HEK293 (cell line): ENCODE measurements around the gene SURF1.

ENCODE experiments used
- CTCF ChIA-PET: fragments of 350-600 bp; formaldehyde crosslinking; extraction: SDS; loops from one replicate; lab custom pipeline; 2021; ENCODE audit warnings: antibody characterized with exemption; lab: Yijun Ruan, JAX
- POLR2A ChIA-PET: fragments of 300-600 bp; formaldehyde crosslinking; extraction: SDS; loops from one replicate; lab custom pipeline; 2020; ENCODE audit warnings: antibody characterized with exemption, inconsistent platforms; lab: Yijun Ruan, JAX
- H3K27ac ChIP-seq: fragments of 200-500 bp; sonication (Bioruptor generic); 2 replicates; pipeline ENCODE4 v1.5.1; 2014; ENCODE audit warnings: low read depth, low read length, control low read depth, inconsistent platforms; ENCODE audit errors: extremely low read depth
- H3K36me3 ChIP-seq, 2 experiments: fragments of 200-500 bp in 1 of 2; sonication (Bioruptor generic) in 1 of 2; 1 replicate in 1 of 2; 2 replicates in 1 of 2; pipeline ENCODE4 v1.5.1; 2014 to 2017; ENCODE audit warnings: inconsistent platforms in 2 of 2, low read length in 2 of 2; ENCODE audit not compliant: control insufficient read depth in 2 of 2, insufficient read depth in 1 of 2
- H3K4me1 ChIP-seq: fragments of 200-500 bp; sonication (Bioruptor generic); 2 replicates; pipeline ENCODE4 v1.5.1; 2014; ENCODE audit warnings: mild to moderate bottlenecking, low read length, inconsistent platforms; ENCODE audit not compliant: control insufficient read depth, insufficient read depth
- H3K4me3 ChIP-seq: 2 replicates; pipeline ENCODE4 v1.5.1; 2011; ENCODE audit warnings: low read depth, mild to moderate bottlenecking, control low read depth, low read length, moderate library complexity
- H3K9me3 ChIP-seq: fragments of 200-500 bp; sonication (Bioruptor generic); 2 replicates; pipeline ENCODE4 v1.5.1; 2014; ENCODE audit warnings: low read depth, low read length, inconsistent platforms; ENCODE audit not compliant: control insufficient read depth, insufficient read depth
- EGR2 ChIP-seq: fragments of 450-650 bp; formaldehyde crosslinking; IDR thresholded peaks from 2 replicates; pipeline ENCODE4 v1.5.1; 2016; ENCODE audit warnings: low read depth, missing biosample characterization, missing genetic modification characterization
- KLF1 ChIP-seq: fragments of 450-650 bp; formaldehyde crosslinking; IDR thresholded peaks from 2 replicates; pipeline ENCODE4 v1.5.1; 2016; ENCODE audit warnings: missing biosample characterization, missing genetic modification characterization
- KLF8 ChIP-seq: fragments of 450-650 bp; formaldehyde crosslinking; IDR thresholded peaks from 2 replicates; pipeline ENCODE4 v1.5.1; 2016; ENCODE audit warnings: missing biosample characterization, missing genetic modification characterization
- KLF9 ChIP-seq: fragments of 450-650 bp; formaldehyde crosslinking; IDR thresholded peaks from 2 replicates; pipeline ENCODE4 v1.5.1; 2016; ENCODE audit warnings: missing biosample characterization, missing genetic modification characterization, low read depth
- ZBTB21 ChIP-seq: fragments of 450-650 bp; formaldehyde crosslinking; IDR thresholded peaks from 2 replicates; pipeline ENCODE4 v1.5.1; 2017; ENCODE audit warnings: missing biosample characterization, missing genetic modification characterization
- ZFHX2 ChIP-seq: fragments of 450-650 bp; formaldehyde crosslinking; conservative IDR thresholded peaks from 2 replicates; pipeline ENCODE4 v1.5.1; 2016; ENCODE audit warnings: missing biosample characterization, missing genetic modification characterization
- ZFP3 ChIP-seq: fragments of 450-650 bp; formaldehyde crosslinking; IDR thresholded peaks from 2 replicates; pipeline ENCODE4 v1.5.1; 2016; ENCODE audit warnings: low read depth, missing biosample characterization, missing genetic modification characterization
- ZIC2 ChIP-seq: fragments of 450-650 bp; formaldehyde crosslinking; IDR thresholded peaks from 2 replicates; pipeline ENCODE4 v1.5.1; 2016; ENCODE audit warnings: missing biosample characterization, missing genetic modification characterization
- ZNF132 ChIP-seq: fragments of 450-650 bp; formaldehyde crosslinking; IDR thresholded peaks from 2 replicates; pipeline ENCODE4 v1.5.1; 2017; ENCODE audit warnings: missing biosample characterization, missing genetic modification characterization, borderline replicate concordance
- ZNF211 ChIP-seq: fragments of 450-650 bp; formaldehyde crosslinking; IDR thresholded peaks from 2 replicates; pipeline ENCODE4 v1.5.1; 2016; ENCODE audit warnings: low read depth, missing biosample characterization, missing genetic modification characterization
- ZNF292 ChIP-seq: fragments of 450-650 bp; formaldehyde crosslinking; IDR thresholded peaks from 2 replicates; pipeline ENCODE4 v1.5.1; 2016; ENCODE audit warnings: low read depth, missing biosample characterization, missing genetic modification characterization, borderline replicate concordance
- ZNF324 ChIP-seq: fragments of 450-650 bp; formaldehyde crosslinking; IDR thresholded peaks from 2 replicates; pipeline ENCODE4 v1.5.1; 2016; ENCODE audit warnings: missing biosample characterization, missing genetic modification characterization
- ZNF416 ChIP-seq: fragments of 450-650 bp; formaldehyde crosslinking; IDR thresholded peaks from 2 replicates; pipeline ENCODE4 v1.5.1; 2016; ENCODE audit warnings: missing biosample characterization, missing genetic modification characterization
- ZNF426 ChIP-seq: fragments of 450-650 bp; formaldehyde crosslinking; IDR thresholded peaks from 2 replicates; pipeline ENCODE4 v1.5.1; 2017; ENCODE audit warnings: missing biosample characterization, missing genetic modification characterization, mild to moderate bottlenecking, inconsistent platforms, moderate library complexity
- ZNF529 ChIP-seq: fragments of 450-650 bp; formaldehyde crosslinking; IDR thresholded peaks from 2 replicates; pipeline ENCODE4 v1.5.1; 2017; ENCODE audit warnings: missing genetic modification characterization, missing biosample characterization; ENCODE audit not compliant: insufficient replicate concordance
- ZNF600 ChIP-seq: fragments of 450-650 bp; formaldehyde crosslinking; IDR thresholded peaks from 2 replicates; pipeline ENCODE4 v1.5.1; 2016; ENCODE audit warnings: missing biosample characterization, missing genetic modification characterization
- ZNF624 ChIP-seq: fragments of 450-650 bp; formaldehyde crosslinking; IDR thresholded peaks from 2 replicates; pipeline ENCODE4 v1.5.1; 2017; ENCODE audit warnings: missing biosample characterization, missing genetic modification characterization
- ZNF654 ChIP-seq: fragments of 450-650 bp; formaldehyde crosslinking; IDR thresholded peaks from 2 replicates; pipeline ENCODE4 v1.5.1; 2016; ENCODE audit warnings: low read depth, missing biosample characterization, missing genetic modification characterization
- ZNF777 ChIP-seq: fragments of 450-650 bp; formaldehyde crosslinking; IDR thresholded peaks from 2 replicates; pipeline ENCODE4 v1.5.1; 2017; ENCODE audit warnings: missing biosample characterization, missing genetic modification characterization, borderline replicate concordance
- ZNF830 ChIP-seq: fragments of 450-650 bp; IDR thresholded peaks from 2 replicates; pipeline ENCODE4 v1.5.0; 2018; ENCODE audit warnings: missing biosample characterization, missing genetic modification characterization, low read depth, mild to moderate bottlenecking, moderate library complexity
- ZSCAN23 ChIP-seq: fragments of 450-650 bp; formaldehyde crosslinking; IDR thresholded peaks from 2 replicates; pipeline ENCODE4 v1.5.1; 2016; ENCODE audit warnings: missing biosample characterization, missing genetic modification characterization
- ZXDB ChIP-seq: fragments of 450-650 bp; formaldehyde crosslinking; IDR thresholded peaks from 2 replicates; pipeline ENCODE4 v1.5.1; 2016; ENCODE audit warnings: missing biosample characterization, missing genetic modification characterization
- TF ChIP-seq, protein P1 (sequence below): fragments of 450-650 bp; formaldehyde crosslinking; IDR thresholded peaks from 2 replicates; pipeline ENCODE4 v1.5.1; 2016; ENCODE audit warnings: missing biosample characterization, missing genetic modification characterization
- TF ChIP-seq, protein P2 (sequence below): fragments of 450-650 bp; formaldehyde crosslinking; IDR thresholded peaks from 2 replicates; pipeline ENCODE4 v1.5.1; 2016; ENCODE audit warnings: missing biosample characterization, missing genetic modification characterization
- TF ChIP-seq, protein P3 (sequence below): sonication (generic); formaldehyde crosslinking; IDR thresholded peaks from 2 replicates; pipeline ENCODE4 v1.8.1; 2022; ENCODE audit warnings: mild to moderate bottlenecking, moderate library complexity, missing genetic modification reagents
- TF ChIP-seq, protein P4 (sequence below): fragments of 450-650 bp; formaldehyde crosslinking; IDR thresholded peaks from 2 replicates; pipeline ENCODE4 v1.5.1; 2017; ENCODE audit warnings: missing biosample characterization, missing genetic modification characterization
- TF ChIP-seq, protein P5 (sequence below): fragments of 450-650 bp; formaldehyde crosslinking; IDR thresholded peaks from 2 replicates; pipeline ENCODE4 v1.5.1; 2016; ENCODE audit warnings: missing biosample characterization, missing genetic modification characterization
- TF ChIP-seq, protein P6 (sequence below): fragments of 450-650 bp; IDR thresholded peaks from 2 replicates; pipeline ENCODE4 v1.5.1; 2018; ENCODE audit warnings: missing biosample characterization, missing genetic modification characterization

The SURF1 gene

DNA sequence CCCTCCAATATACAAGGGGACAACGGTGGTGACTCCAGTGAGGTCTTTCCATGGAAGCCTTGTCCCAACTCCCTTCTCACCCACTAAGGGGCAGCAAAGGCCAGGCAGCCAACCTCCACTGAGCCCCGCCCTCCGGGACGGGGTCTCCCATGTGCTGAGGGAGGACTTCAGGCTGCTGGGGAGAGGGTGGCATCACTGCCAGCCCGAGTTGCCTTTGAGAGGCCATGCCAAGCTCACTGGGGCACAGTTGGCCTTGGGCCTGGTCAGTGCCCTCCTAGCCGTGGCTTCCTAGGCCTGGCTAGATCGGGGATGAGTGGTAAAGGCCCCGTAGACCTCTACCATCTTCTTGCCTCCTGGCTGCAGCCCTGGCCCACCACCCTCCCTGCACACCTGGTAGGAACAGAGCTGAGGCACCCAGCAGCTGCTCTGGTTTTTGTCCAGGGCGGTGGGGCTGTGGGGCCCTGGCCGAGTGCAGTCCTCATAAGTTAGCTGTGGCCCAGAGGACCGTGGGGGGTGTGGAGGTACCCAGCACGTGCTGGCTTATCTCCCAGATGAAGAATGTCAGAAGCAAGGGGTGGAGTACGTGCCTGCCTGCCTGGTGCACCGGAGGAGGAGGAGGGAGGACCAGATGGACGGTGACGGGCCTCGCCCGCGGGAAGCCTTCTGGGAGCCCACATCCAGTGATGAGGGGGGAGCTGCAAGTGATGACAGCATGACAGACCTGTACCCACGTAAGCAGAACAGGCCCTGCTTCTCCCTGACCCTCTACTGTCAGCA, 3.3 kb upstream of the SURF1 start:
- Histone ChIP-seq H3K4me3 (no peak overlapping the region), H3K4me1 (no peaks in the 10 kb centered on the region), H3K36me3 (peaks cover 3 to 74% of the 10 kb centered on the region in 2 experiments; a peak in 2 of 3 replicates), H3K27ac (no peak overlapping the region), H3K9me3 (no peaks in the 10 kb centered on the region)
- CTCF ChIA-PET: interaction anchor here (0.7 to 1.8 kb wide), 12 partner anchors 9 to 965 kb away, joined by 3 to 8 read pairs (median 4); no protein-coding TSS in a partner anchor
- POLR2A ChIA-PET: interaction anchor here (0.6 to 6.6 kb wide), 7 partner anchors 11 to 607 kb away, joined by 3 to 89 read pairs (median 3); partner anchors contain the start of genes MED22 and RPL7A
- TF ChIP-seq ZNF624 (tag by site-specific recombination) (no peak), ZFHX2 (tag by site-specific recombination) (peak; percentile 38), EGR2 (peak; percentile 37), ZFP3 (no peak), ZIC2 (tag by site-specific recombination) (peak; percentile 57; the same call in 1 of the 2 replicates), ZNF830 (tag by site-specific recombination) (no peak), KLF9 (tag by site-specific recombination) (peak; percentile 69), ZNF529 (tag by site-specific recombination) (no peak), ZNF324 (tag by site-specific recombination) (no peak), ZXDB (tag by site-specific recombination) (peak; percentile 89), ZNF600 (tag by site-specific recombination) (peak; percentile 62), ZNF416 (tag by site-specific recombination) (no peak), ZSCAN23 (tag by site-specific recombination) (no peak), KLF1 (tag by site-specific recombination) (peak; percentile 13), ZNF292 (tag by site-specific recombination) (no peak), ZNF211 (tag by site-specific recombination) (no peak), ZNF654 (tag by site-specific recombination) (peak; percentile 56), ZNF132 (tag by site-specific recombination) (no peak), ZNF426 (no peak), KLF8 (tag by site-specific recombination) (no peak), ZBTB21 (no peak), ZNF777 (no peak)
- TF ChIP-seq, protein P1, sequence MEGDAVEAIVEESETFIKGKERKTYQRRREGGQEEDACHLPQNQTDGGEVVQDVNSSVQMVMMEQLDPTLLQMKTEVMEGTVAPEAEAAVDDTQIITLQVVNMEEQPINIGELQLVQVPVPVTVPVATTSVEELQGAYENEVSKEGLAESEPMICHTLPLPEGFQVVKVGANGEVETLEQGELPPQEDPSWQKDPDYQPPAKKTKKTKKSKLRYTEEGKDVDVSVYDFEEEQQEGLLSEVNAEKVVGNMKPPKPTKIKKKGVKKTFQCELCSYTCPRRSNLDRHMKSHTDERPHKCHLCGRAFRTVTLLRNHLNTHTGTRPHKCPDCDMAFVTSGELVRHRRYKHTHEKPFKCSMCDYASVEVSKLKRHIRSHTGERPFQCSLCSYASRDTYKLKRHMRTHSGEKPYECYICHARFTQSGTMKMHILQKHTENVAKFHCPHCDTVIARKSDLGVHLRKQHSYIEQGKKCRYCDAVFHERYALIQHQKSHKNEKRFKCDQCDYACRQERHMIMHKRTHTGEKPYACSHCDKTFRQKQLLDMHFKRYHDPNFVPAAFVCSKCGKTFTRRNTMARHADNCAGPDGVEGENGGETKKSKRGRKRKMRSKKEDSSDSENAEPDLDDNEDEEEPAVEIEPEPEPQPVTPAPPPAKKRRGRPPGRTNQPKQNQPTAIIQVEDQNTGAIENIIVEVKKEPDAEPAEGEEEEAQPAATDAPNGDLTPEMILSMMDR (tag by site-specific recombination): peak; percentile 84
- TF ChIP-seq, protein P2, sequence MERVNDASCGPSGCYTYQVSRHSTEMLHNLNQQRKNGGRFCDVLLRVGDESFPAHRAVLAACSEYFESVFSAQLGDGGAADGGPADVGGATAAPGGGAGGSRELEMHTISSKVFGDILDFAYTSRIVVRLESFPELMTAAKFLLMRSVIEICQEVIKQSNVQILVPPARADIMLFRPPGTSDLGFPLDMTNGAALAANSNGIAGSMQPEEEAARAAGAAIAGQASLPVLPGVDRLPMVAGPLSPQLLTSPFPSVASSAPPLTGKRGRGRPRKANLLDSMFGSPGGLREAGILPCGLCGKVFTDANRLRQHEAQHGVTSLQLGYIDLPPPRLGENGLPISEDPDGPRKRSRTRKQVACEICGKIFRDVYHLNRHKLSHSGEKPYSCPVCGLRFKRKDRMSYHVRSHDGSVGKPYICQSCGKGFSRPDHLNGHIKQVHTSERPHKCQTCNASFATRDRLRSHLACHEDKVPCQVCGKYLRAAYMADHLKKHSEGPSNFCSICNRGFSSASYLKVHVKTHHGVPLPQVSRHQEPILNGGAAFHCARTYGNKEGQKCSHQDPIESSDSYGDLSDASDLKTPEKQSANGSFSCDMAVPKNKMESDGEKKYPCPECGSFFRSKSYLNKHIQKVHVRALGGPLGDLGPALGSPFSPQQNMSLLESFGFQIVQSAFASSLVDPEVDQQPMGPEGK: 0 out of 2 replicates have a peak, but pooled peaks have one; percentile 13
- TF ChIP-seq, protein P3, sequence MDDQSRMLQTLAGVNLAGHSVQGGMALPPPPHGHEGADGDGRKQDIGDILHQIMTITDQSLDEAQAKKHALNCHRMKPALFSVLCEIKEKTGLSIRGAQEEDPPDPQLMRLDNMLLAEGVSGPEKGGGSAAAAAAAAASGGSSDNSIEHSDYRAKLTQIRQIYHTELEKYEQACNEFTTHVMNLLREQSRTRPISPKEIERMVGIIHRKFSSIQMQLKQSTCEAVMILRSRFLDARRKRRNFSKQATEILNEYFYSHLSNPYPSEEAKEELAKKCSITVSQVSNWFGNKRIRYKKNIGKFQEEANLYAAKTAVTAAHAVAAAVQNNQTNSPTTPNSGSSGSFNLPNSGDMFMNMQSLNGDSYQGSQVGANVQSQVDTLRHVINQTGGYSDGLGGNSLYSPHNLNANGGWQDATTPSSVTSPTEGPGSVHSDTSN (CRISPR knock-in tag): no peak
- TF ChIP-seq, protein P4, sequence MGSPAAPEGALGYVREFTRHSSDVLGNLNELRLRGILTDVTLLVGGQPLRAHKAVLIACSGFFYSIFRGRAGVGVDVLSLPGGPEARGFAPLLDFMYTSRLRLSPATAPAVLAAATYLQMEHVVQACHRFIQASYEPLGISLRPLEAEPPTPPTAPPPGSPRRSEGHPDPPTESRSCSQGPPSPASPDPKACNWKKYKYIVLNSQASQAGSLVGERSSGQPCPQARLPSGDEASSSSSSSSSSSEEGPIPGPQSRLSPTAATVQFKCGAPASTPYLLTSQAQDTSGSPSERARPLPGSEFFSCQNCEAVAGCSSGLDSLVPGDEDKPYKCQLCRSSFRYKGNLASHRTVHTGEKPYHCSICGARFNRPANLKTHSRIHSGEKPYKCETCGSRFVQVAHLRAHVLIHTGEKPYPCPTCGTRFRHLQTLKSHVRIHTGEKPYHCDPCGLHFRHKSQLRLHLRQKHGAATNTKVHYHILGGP (tag by site-specific recombination): no peak
- TF ChIP-seq, protein P5, sequence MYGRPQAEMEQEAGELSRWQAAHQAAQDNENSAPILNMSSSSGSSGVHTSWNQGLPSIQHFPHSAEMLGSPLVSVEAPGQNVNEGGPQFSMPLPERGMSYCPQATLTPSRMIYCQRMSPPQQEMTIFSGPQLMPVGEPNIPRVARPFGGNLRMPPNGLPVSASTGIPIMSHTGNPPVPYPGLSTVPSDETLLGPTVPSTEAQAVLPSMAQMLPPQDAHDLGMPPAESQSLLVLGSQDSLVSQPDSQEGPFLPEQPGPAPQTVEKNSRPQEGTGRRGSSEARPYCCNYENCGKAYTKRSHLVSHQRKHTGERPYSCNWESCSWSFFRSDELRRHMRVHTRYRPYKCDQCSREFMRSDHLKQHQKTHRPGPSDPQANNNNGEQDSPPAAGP (tag by site-specific recombination): 0 out of 2 replicates have a peak, but pooled peaks have one; percentile 30
- TF ChIP-seq, protein P6, sequence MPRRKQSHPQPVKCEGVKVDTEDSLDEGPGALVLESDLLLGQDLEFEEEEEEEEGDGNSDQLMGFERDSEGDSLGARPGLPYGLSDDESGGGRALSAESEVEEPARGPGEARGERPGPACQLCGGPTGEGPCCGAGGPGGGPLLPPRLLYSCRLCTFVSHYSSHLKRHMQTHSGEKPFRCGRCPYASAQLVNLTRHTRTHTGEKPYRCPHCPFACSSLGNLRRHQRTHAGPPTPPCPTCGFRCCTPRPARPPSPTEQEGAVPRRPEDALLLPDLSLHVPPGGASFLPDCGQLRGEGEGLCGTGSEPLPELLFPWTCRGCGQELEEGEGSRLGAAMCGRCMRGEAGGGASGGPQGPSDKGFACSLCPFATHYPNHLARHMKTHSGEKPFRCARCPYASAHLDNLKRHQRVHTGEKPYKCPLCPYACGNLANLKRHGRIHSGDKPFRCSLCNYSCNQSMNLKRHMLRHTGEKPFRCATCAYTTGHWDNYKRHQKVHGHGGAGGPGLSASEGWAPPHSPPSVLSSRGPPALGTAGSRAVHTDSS: no peak
